IMR-90 (cell line): ENCODE measurements around the gene HDAC2. TPM values are rescaled to one million over a fixed set of nuclear protein-coding genes. Genes with fewer than 3 reads are reported as not detected.

ENCODE experiments used
- ATAC-seq: fragments of 200-7000 bp; cut with Tn5 transposase; 2 replicates; pipeline ENCODE4 v1.9.1; 2020; ENCODE audit warnings: low read depth, mild to moderate bottlenecking, moderate library complexity
- BruUV-seq: library from RNA; stranded (reverse); fragments of 400-500 nt; replicated peaks from 2 replicates; lab custom pipeline; 2021; lab: Mats Ljungman, UMichigan
- CTCF ChIA-PET: fragments of 300-600 bp; formaldehyde crosslinking; extraction: SDS; loops from one replicate; lab custom pipeline; 2021; ENCODE audit warnings: antibody characterized with exemption; lab: Yijun Ruan, JAX
- POLR2A ChIA-PET: fragments of 300-600 bp; sonication (Branson Sonifier 250); formaldehyde crosslinking; loops from one replicate; lab custom pipeline; 2022; ENCODE audit warnings: antibody characterized with exemption; ENCODE audit not compliant: unreplicated experiment; lab: Charles Lee
- DNase-seq: peaks from one replicate; pipeline ENCODE4 v3.0.0; 2013
- H2AFZ ChIP-seq: replicated peaks from 2 replicates; pipeline ENCODE3; 2013; ENCODE audit warnings: low read length, mild to moderate bottlenecking; ENCODE audit not compliant: poor library complexity
- H2AK5ac ChIP-seq: 2 replicates; pipeline ENCODE4 v1.6.1; 2013; ENCODE audit warnings: low read depth, low read length, inconsistent platforms
- H2AK9ac ChIP-seq: replicated peaks from 2 replicates; pipeline ENCODE3; 2013; ENCODE audit warnings: mild to moderate bottlenecking, low read depth, low read length, moderate library complexity; ENCODE audit not compliant: poor library complexity
- H2BK120ac ChIP-seq: 2 replicates; pipeline ENCODE4 v1.6.1; 2013; ENCODE audit warnings: low read depth, low read length, inconsistent platforms
- H2BK15ac ChIP-seq: 3 replicates; pipeline ENCODE4 v1.6.1; 2013; ENCODE audit warnings: low read depth, low read length, inconsistent platforms
- H2BK20ac ChIP-seq: 2 replicates; pipeline ENCODE4 v1.6.1; 2013; ENCODE audit warnings: low read depth, mild to moderate bottlenecking, inconsistent platforms, low read length, moderate library complexity
- H2BK5ac ChIP-seq: 2 replicates; pipeline ENCODE4 v1.6.1; 2013; ENCODE audit warnings: mild to moderate bottlenecking, low read depth, low read length, inconsistent platforms; ENCODE audit not compliant: poor library complexity, severe bottlenecking
- H3K14ac ChIP-seq: replicated peaks from 2 replicates; pipeline ENCODE4 v1.6.1; 2013; ENCODE audit warnings: low read depth, low read length, inconsistent platforms
- H3K18ac ChIP-seq: 2 replicates; pipeline ENCODE4 v1.6.1; 2013; ENCODE audit warnings: low read depth, low read length, control low read depth
- H3K23ac ChIP-seq: 2 replicates; pipeline ENCODE4 v1.6.1; 2013; ENCODE audit warnings: low read depth, low read length, inconsistent platforms
- H3K27ac ChIP-seq: 2 replicates; pipeline ENCODE4 v1.5.1; 2013; ENCODE audit warnings: mild to moderate bottlenecking, control low read depth, low read length; ENCODE audit not compliant: insufficient read depth
- H3K27me3 ChIP-seq: 2 replicates; pipeline ENCODE4 v1.6.1; 2013; ENCODE audit warnings: low read length; ENCODE audit not compliant: control insufficient read depth, insufficient read depth
- H3K36me3 ChIP-seq: 2 replicates; pipeline ENCODE4 v1.6.1; 2013; ENCODE audit warnings: low read length, mixed read lengths; ENCODE audit not compliant: control insufficient read depth, insufficient read depth
- H3K4ac ChIP-seq: 2 replicates; pipeline ENCODE4 v1.6.1; 2013; ENCODE audit warnings: low read depth, low read length, inconsistent platforms
- H3K4me1 ChIP-seq: 2 replicates; pipeline ENCODE4 v1.6.1; 2013; ENCODE audit warnings: low read length, mixed read lengths; ENCODE audit not compliant: control insufficient read depth, insufficient read depth
- H3K4me2 ChIP-seq: 2 replicates; pipeline ENCODE4 v1.6.1; 2013; ENCODE audit warnings: low read depth, mild to moderate bottlenecking, control low read depth, low read length, moderate library complexity
- H3K4me3 ChIP-seq: 2 replicates; pipeline ENCODE4 v1.5.1; 2013; ENCODE audit warnings: low read depth, mild to moderate bottlenecking, control low read depth, low read length, moderate library complexity; ENCODE audit not compliant: insufficient read depth
- H3K56ac ChIP-seq: 2 replicates; pipeline ENCODE4 v1.6.1; 2013; ENCODE audit warnings: low read length, inconsistent platforms; ENCODE audit not compliant: insufficient read depth; ENCODE audit errors: extremely low read depth
- H3K79me1 ChIP-seq, 2 experiments: 2 replicates each; pipeline ENCODE4 v1.6.1; 2013; ENCODE audit warnings: low read length in 2 of 2, inconsistent platforms in 1 of 2, low read depth in 1 of 2
- H3K9ac ChIP-seq: 2 replicates; pipeline ENCODE4 v1.6.1; 2013; ENCODE audit warnings: low read depth, low read length, control low read depth
- H3K9me1 ChIP-seq: 2 replicates; pipeline ENCODE4 v1.6.1; 2013; ENCODE audit warnings: low read length, inconsistent platforms; ENCODE audit not compliant: insufficient read depth
- H3K9me3 ChIP-seq: 2 replicates; pipeline ENCODE4 v1.6.1; 2013; ENCODE audit warnings: low read length; ENCODE audit not compliant: control insufficient read depth, insufficient read depth
- H4K20me1 ChIP-seq: 2 replicates; pipeline ENCODE4 v1.6.1; 2013; ENCODE audit warnings: low read length, inconsistent platforms; ENCODE audit not compliant: insufficient read depth
- H4K5ac ChIP-seq: 2 replicates; pipeline ENCODE4 v1.6.1; 2013; ENCODE audit warnings: mild to moderate bottlenecking, low read depth, low read length, control low read depth
- H4K8ac ChIP-seq, 2 experiments: 2 replicates each; pipeline ENCODE4 v1.6.1; 2013; ENCODE audit warnings: low read depth in 2 of 2, low read length in 2 of 2, control low read depth in 1 of 2, inconsistent platforms in 1 of 2
- H4K91ac ChIP-seq: 2 replicates; pipeline ENCODE4 v1.6.1; 2013; ENCODE audit warnings: low read depth, low read length, inconsistent platforms; ENCODE audit not compliant: insufficient read depth
- BHLHE40 ChIP-seq: fragments of 150-350 bp; IDR thresholded peaks from 2 replicates; pipeline ENCODE4 v1.6.1; 2016; ENCODE audit warnings: mild to moderate bottlenecking, low read depth, low read length
- CEBPB ChIP-seq: IDR thresholded peaks from 2 replicates; pipeline ENCODE4 v1.6.1; 2012; ENCODE audit warnings: low read depth, low read length, improper control_type of control experiment
- CHD1 ChIP-seq: IDR thresholded peaks from 2 replicates; pipeline ENCODE4 v1.6.1; 2012; ENCODE audit warnings: low read depth, low read length, improper control_type of control experiment
- CTCF ChIP-seq: conservative IDR thresholded peaks from 2 replicates; pipeline ENCODE4 v1.5.1; 2012; ENCODE audit warnings: mild to moderate bottlenecking, low read depth, low read length, improper control_type of control experiment
- ELK1 ChIP-seq: fragments of 150-350 bp; IDR thresholded peaks from 2 replicates; pipeline ENCODE4 v1.6.1; 2016; ENCODE audit warnings: low read depth, mild to moderate bottlenecking, low read length, moderate library complexity, borderline replicate concordance
- FOS ChIP-seq: fragments of 150-350 bp; IDR thresholded peaks from 2 replicates; pipeline ENCODE4 v1.6.1; 2016; ENCODE audit warnings: low read depth, low read length
- MAZ ChIP-seq: IDR thresholded peaks from 2 replicates; pipeline ENCODE4 v1.6.1; 2012; ENCODE audit warnings: low read depth, mild to moderate bottlenecking, low read length, improper control_type of control experiment, moderate library complexity, borderline replicate concordance
- MXI1 ChIP-seq: IDR thresholded peaks from 2 replicates; pipeline ENCODE4 v1.6.1; 2012; ENCODE audit warnings: low read depth, mild to moderate bottlenecking, low read length, moderate library complexity, borderline replicate concordance
- NFE2L2 ChIP-seq: fragments of 150-350 bp; IDR thresholded peaks from 2 replicates; pipeline ENCODE4 v1.6.1; 2016; ENCODE audit warnings: low read depth, mild to moderate bottlenecking, low read length
- POLR2A ChIP-seq: IDR thresholded peaks from 2 replicates; pipeline ENCODE4 v1.6.1; 2012; ENCODE audit warnings: mild to moderate bottlenecking, low read depth, low read length
- RAD21 ChIP-seq: IDR thresholded peaks from 2 replicates; pipeline ENCODE4 v1.6.1; 2012; ENCODE audit warnings: low read length, improper control_type of control experiment
- RCOR1 ChIP-seq: IDR thresholded peaks from 2 replicates; pipeline ENCODE4 v1.6.1; 2012; ENCODE audit warnings: mild to moderate bottlenecking, low read length, improper control_type of control experiment; ENCODE audit not compliant: insufficient replicate concordance
- RFX5 ChIP-seq: IDR thresholded peaks from 2 replicates; pipeline ENCODE4 v1.8.0; 2012; ENCODE audit warnings: low read depth, mild to moderate bottlenecking, low read length, moderate library complexity
- SMC3 ChIP-seq: fragments of 150-350 bp; IDR thresholded peaks from 2 replicates; pipeline ENCODE4 v1.6.1; 2016; ENCODE audit warnings: low read depth, mild to moderate bottlenecking, antibody characterized with exemption, low read length, moderate library complexity
- USF2 ChIP-seq: fragments of 150-350 bp; IDR thresholded peaks from 2 replicates; pipeline ENCODE4 v1.6.1; 2017; ENCODE audit warnings: mild to moderate bottlenecking, antibody characterized with exemption, low read length, low read depth
- WGBS, 2 experiments: methylation state at CpG; one replicate each; pipeline versions ENCODE4 v1.1.5 to v1.1.7; 2013; ENCODE audit warnings: missing lambda C conversion rate in 2 of 2; ENCODE audit not compliant: insufficient read length in 1 of 2; ENCODE audit errors: extremely low coverage in 2 of 2; 5-methylcytosine and 5-hydroxymethylcytosine counted together
- dilution Hi-C: fragments of 300-500 bp; cut with HindIII; formaldehyde crosslinking; loops from one replicate; pipeline ENCODE4 v1.14.3; 2018; ENCODE audit warnings: low sequenced_read_pairs; ENCODE audit not compliant: unreplicated experiment
- in situ Hi-C: fragments of 300-500 bp; cut with MboI; formaldehyde crosslinking; loops from 3 replicates; pipeline ENCODE4 v1.14.3; 2019; ENCODE audit warnings: low sequenced_read_pairs, inconsistent platforms, mixed read lengths
- intact Hi-C: fragments of 100-400 bp; cut with micrococcal nuclease; formaldehyde crosslinking; loops from 2 replicates; pipeline ENCODE4 v1.10.0; 2022
- polyA plus RNA-seq, 3 experiments: library from polyadenylated mRNA; depleted of rRNA; stranded (reverse); fragments of >200 nt; gene quantifications; 2 replicates each; pipeline ENCODE4 v1.2.3, GENCODE V29; 2012; ENCODE audit warnings: low replicate concordance in 1 of 3
- total RNA-seq: library from RNA; depleted of rRNA; stranded (reverse); fragments of >200 nt; gene quantifications from 2 replicates; pipeline ENCODE4 v1.2.3, GENCODE V29; 2012

The HDAC2 gene
- total and polyA plus RNA-seq, 2 of the 4 experiments (the other 2 are of a cell fraction), result 72.6 to 122 TPM

GRCh38 chr6:113936093-113936934 is 34.6 kb downstream of the HDAC2 start:
- DNase-seq (peak; percentile 70), ATAC-seq (peak; percentile 94)
- Histone ChIP-seq H4K8ac (no peak overlapping the region), H3K9ac (no peak overlapping the region), H3K79me1 (no peaks in the 10 kb centered on the region; a peak in 1 of 4 replicates), H3K4me1 (no peaks in the 10 kb centered on the region), H2AFZ (no peak overlapping the region), H3K4me2 (no peak overlapping the region), H3K27me3 (no peaks in the 10 kb centered on the region), H2BK20ac (no peak overlapping the region), H3K9me3 (no peaks in the 10 kb centered on the region), H2AK5ac (no peak overlapping the region), H3K4ac (no peak overlapping the region), H3K9me1 (no peaks in the 10 kb centered on the region), H4K91ac (no peak overlapping the region), H3K4me3 (no peak overlapping the region), H4K20me1 (no peaks in the 10 kb centered on the region), H3K56ac (no peak overlapping the region), H3K14ac (no peak overlapping the region), H3K18ac (no peak overlapping the region), H3K27ac (no peak overlapping the region), H4K5ac (no peak overlapping the region), H3K23ac (no peak overlapping the region), H2BK120ac (no peak overlapping the region), H2BK5ac (no peak overlapping the region), H2AK9ac (no peak overlapping the region), H3K36me3 (peaks cover 9% of the 10 kb centered on the region), H2BK15ac (no peak overlapping the region)
- ChIA-PET POLR2A (interaction anchor here (0.6 to 0.9 kb wide), 2 partner anchors 15 to 496 kb away, joined by 3 to 4 read pairs; no protein-coding TSS in a partner anchor), CTCF (interaction anchor here (1.0 kb wide), 1 partner anchor 15 kb away, joined by 3 read pairs; no protein-coding TSS in a partner anchor)
- in situ Hi-C loops, result no loop called here
- dilution Hi-C loops, result no loop called here
- intact Hi-C loops, result no loop called here
- no TSS peak for BruUV-seq
- no CpG with 5 or more reads among the region's 6 CpGs for WGBS, 2 experiments
- TF ChIP-seq NFE2L2 (no peak), RAD21 (peak; percentile 67), BHLHE40 (no peak), SMC3 (peak; percentile 47), RCOR1 (no peak), MXI1 (no peak), FOS (no peak), ELK1 (no peak), USF2 (no peak), CEBPB (no peak), MAZ (no peak), CTCF (peak; percentile 77), RFX5 (no peak), CHD1 (no peak), POLR2A (no peak)
